OCI-LY3 (cell line): Measurements from ENCODE around the gene TMEM51.

Experiments
- CTCF ChIP-seq: fragments of 200-600, 300-600 bp; sonication (generic); IDR thresholded peaks from 2 replicates; pipeline ENCODE4 v1.5.1; 2014; ENCODE audit warnings: antibody characterized with exemption, low read length, low read depth
- EZH2phosphoT487 ChIP-seq: fragments of 200-600 bp; shearing (Covaris generic); IDR thresholded peaks from 2 replicates; pipeline ENCODE4 v1.6.1; 2018; ENCODE audit warnings: antibody characterized with exemption, mixed run types, low read depth

GRCh38 chr1:15246960-15247614 is 93.5 kb downstream of the TMEM51 start, which contains the start of gene FHAD1:
- TF ChIP-seq CTCF (no peak), EZH2phosphoT487 (no peak)
